GM23248 (cell line): ENCODE data around the gene GALK2.
"Not testable (repeated sequence)": the region's sequence is repeated elsewhere in the genome, so short reads cannot be mapped to it uniquely, and the experiment has no call there.

Experiments used
- EZH2 ChIP-seq: fragments of 200-600 bp; sonication (generic); IDR thresholded peaks from 2 replicates; pipeline ENCODE4 v1.6.1; 2018; ENCODE audit warnings: antibody characterized with exemption, mild to moderate bottlenecking; ENCODE audit not compliant: insufficient read depth, poor library complexity, severe bottlenecking
- EZH2phosphoT487 ChIP-seq: fragments of 200-600 bp; sonication (generic); IDR thresholded peaks from 2 replicates; pipeline ENCODE4 v1.6.1; 2018; ENCODE audit warnings: antibody characterized with exemption, moderate library complexity, mild to moderate bottlenecking, low read depth; ENCODE audit not compliant: insufficient read depth

DNA sequence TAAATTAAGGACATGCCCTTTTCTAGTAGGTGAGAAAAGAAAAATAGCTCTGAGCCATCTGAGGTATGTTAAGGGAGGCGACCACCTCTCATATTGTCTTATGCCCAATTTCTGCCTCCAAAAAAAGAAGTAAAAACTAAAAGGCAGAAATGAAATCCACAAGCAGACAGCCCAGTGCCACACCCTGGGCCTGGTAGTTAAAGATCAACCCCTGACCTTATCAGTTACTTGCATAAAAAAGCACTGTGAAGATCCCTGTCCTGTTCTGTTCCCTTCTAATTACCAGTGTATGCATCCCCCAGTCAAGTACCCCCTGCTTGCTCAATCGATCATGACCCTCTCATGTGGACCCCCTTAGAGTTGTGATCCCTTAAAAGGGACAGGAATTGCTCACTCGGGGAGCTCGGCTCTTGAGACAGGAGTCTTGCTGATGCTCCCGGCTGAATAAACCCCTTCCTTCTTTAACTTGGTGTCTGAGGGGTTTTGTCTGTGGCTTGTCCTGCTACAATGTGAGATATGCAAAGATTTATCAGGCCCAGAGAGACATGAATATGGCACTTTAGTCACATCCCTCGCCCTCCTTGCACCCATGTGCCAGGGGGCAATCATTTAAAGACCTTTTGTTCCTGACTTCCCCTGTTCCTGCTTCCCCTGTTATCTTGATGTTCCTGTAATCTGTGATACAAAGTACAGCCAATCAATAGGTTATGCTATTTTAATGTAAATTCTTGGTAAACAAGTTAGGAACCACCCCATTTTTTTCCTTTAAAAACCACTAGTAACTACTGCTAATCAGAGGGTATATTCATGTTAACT, 5.7 kb downstream of the GALK2 start:
- not testable (repeated sequence) for TF ChIP-seq EZH2, EZH2phosphoT487
